VCaP (cell line): ENCODE data around the gene SYN1.
"Not testable (repeated sequence)": the region's sequence is repeated elsewhere in the genome, so short reads cannot be mapped to it uniquely, and the experiment has no call there.

ENCODE experiments used
- H3K27ac ChIP-seq: fragments of 450-650 bp; 2 replicates; pipeline ENCODE4 v1.5.1; 2017
- CTCF ChIP-seq: fragments of 450-650 bp; conservative IDR thresholded peaks from 2 replicates; pipeline ENCODE4 v1.5.1; 2017; ENCODE audit warnings: mild to moderate bottlenecking, moderate library complexity

SYN1 gene

GRCh38 chrX:47619486-47620302 is at the start of gene SYN1:
SYN1 (minus strand) TSS chrX:47619857; CDS start chrX:47619728, 129 bp downstream.
- peak; percentile 53 for TF ChIP-seq CTCF
- H3K27ac ChIP-seq: peak within 1 kb of the TSS; percentile 38; the same call in 1 of the 2 replicates

- H3K27ac ChIP-seq: not testable (repeated sequence)
Observed at GRCh38 chrX:47665797-47666196, 46.1 kb upstream of the SYN1 start.

- H3K27ac ChIP-seq: no peak overlapping the region
- TF ChIP-seq CTCF: no peak
Observed at GRCh38 chrX:47664737-47665136, 45.1 kb upstream of the SYN1 start.

- H3K27ac ChIP-seq: no peak overlapping the region
- TF ChIP-seq CTCF: no peak
Observed at GRCh38 chrX:47662144-47662657, 42.5 kb upstream of the SYN1 start.

- TF ChIP-seq CTCF: no peak
- no peak overlapping the region for H3K27ac ChIP-seq
Observed at GRCh38 chrX:47661539-47661938, 41.9 kb upstream of the SYN1 start.

- H3K27ac ChIP-seq: peak overlapping the region; percentile 63
- TF ChIP-seq CTCF: no peak
Observed at GRCh38 chrX:47659421-47659726, 39.7 kb upstream of the SYN1 start.

- H3K27ac ChIP-seq: peak within 1 kb of the TSS; percentile 63
- TF ChIP-seq CTCF: no peak
Observed at GRCh38 chrX:47658684-47659420, 39.2 kb upstream of the SYN1 start, which contains the start of gene UXT. UXT (minus strand) TSS chrX:47659180; CDS start chrX:47658927, 253 bp downstream.
